ENCODE data around the gene SLC4A8. TPM values are rescaled to one million over a fixed set of nuclear protein-coding genes. Genes with fewer than 3 reads are reported as not detected.
A peak's percentile ranks its signal among the peaks of the same experiment; 100 is the strongest.

The SLC4A8 gene
- total RNA-seq, 1 donor from 2014 or later = 8.3 TPM

DNA sequence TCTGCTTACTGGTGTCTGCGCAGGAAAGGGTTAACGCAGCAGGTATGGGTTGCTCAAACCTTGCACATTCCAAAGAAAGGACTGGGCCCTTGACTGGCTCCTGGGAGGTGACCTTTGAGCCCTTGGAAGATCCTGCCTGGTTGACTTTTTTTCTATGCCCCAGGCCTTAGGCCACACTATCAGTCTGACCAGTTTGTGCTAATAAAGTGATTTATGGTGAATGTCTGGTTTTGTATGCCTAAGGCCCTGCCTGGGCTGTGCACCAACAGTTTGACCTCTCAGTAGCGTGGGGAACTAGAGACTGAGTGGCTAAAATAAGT lies 105.0 kb downstream of the SLC4A8 start:
- ATAC-seq = no peak
- Histone ChIP-seq H3K4me3 (no peak overlapping the region), H3K9me3 (no peaks in the 10 kb centered on the region), H3K36me3 (no peaks in the 10 kb centered on the region), H3K27ac (no peak overlapping the region), H3K4me1 (no peaks in the 10 kb centered on the region), H3K27me3 (ENCODE audit: low read depth) (peaks cover 3% of the 10 kb centered on the region)
- no peak for DNase-seq
- no peak for TF ChIP-seq CTCF (IDR thresholded peaks at IDR 0.05)
- intact Hi-C loops (cut with DNase I) = no loop called here

- Histone ChIP-seq H3K27ac (no peak overlapping the region), H3K4me1 (no peaks in the 10 kb centered on the region), H3K4me3 (no peak overlapping the region), H3K9me3 (no peaks in the 10 kb centered on the region), H3K36me3 (no peaks in the 10 kb centered on the region), H3K27me3 (ENCODE audit: low read depth) (peaks cover 3% of the 10 kb centered on the region)
- DNase-seq = no peak
- TF ChIP-seq CTCF (IDR thresholded peaks at IDR 0.05) = no peak
- intact Hi-C loops (cut with DNase I) = loop anchor here (5.0 kb wide), 1 partner anchor 108 kb away; the partner anchor contains the start of gene SLC4A8
- no peak for ATAC-seq
Measured at GRCh38 chr12:51530208-51530607, 105.6 kb downstream of the SLC4A8 start.

- no peak for TF ChIP-seq CTCF (IDR thresholded peaks at IDR 0.05)
- no peaks in the 10 kb centered on the region for H3K4me1 ChIP-seq
- no peaks in the 10 kb centered on the region for H3K36me3 ChIP-seq
- H3K27me3 ChIP-seq (ENCODE audit: low read depth) = peaks cover 11% of the 10 kb centered on the region
- no peaks in the 10 kb centered on the region for H3K9me3 ChIP-seq
- DNase-seq = no peak
- ATAC-seq = peak in 1 of 2 donors; percentile 26
- H3K27ac ChIP-seq = no peak overlapping the region
- H3K4me3 ChIP-seq = no peak overlapping the region
- intact Hi-C loops (cut with DNase I) = loop anchor here (5.0 kb wide), 1 partner anchor 109 kb away; the partner anchor contains the start of gene SLC4A8
Measured at GRCh38 chr12:51531284-51531977, 106.8 kb downstream of the SLC4A8 start.

DNA sequence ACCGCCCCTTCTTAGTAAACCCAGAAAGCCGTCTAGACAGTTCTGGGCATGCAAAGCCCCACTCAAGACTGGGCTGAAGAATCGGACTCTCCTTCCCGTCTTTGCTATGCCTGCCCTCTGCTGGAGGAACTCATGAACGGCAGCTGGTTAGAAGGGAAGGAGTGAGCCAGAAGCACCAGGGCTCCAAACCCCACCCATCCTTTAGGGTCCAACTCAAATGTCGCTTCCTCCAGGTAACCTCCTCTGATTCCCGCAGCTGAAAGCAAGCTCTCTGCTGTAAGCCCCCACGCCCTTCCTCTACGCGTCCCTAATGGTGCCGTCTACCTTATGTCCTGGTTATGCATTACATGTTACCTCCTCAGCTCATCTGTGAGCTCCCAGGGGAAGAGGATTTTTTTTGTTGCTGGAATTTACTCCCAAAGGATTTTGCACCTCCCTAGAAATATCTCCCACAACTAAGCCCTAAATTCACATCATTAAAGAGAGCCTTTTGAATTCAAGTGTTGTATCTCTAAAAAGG lies 107.4 kb downstream of the SLC4A8 start:
- H3K4me3 ChIP-seq = no peak overlapping the region
- ATAC-seq = peak; percentile 92
- H3K4me1 ChIP-seq = no peaks in the 10 kb centered on the region
- H3K36me3 ChIP-seq = no peaks in the 10 kb centered on the region
- H3K9me3 ChIP-seq = no peaks in the 10 kb centered on the region
- no peak overlapping the region for H3K27ac ChIP-seq
- peak; percentile 89 for TF ChIP-seq CTCF (IDR thresholded peaks at IDR 0.05)
- DNase-seq = peak; percentile 72
- intact Hi-C loops (cut with DNase I) = loop anchor here (5.0 kb wide), 1 partner anchor 110 kb away; the partner anchor contains the start of gene SLC4A8
- peaks cover 15% of the 10 kb centered on the region for H3K27me3 ChIP-seq (ENCODE audit: low read depth)

- H3K4me3 ChIP-seq = no peak overlapping the region
- intact Hi-C loops (cut with DNase I) = loop anchor here (5.0 kb wide), 1 partner anchor 111 kb away; the partner anchor contains the start of gene SLC4A8
- H3K27ac ChIP-seq = no peak overlapping the region
- H3K4me1 ChIP-seq = no peaks in the 10 kb centered on the region
- no peak for TF ChIP-seq CTCF (IDR thresholded peaks at IDR 0.05)
- H3K9me3 ChIP-seq = no peaks in the 10 kb centered on the region
- DNase-seq (no peak), ATAC-seq (no peak)
- no peaks in the 10 kb centered on the region for H3K36me3 ChIP-seq
- H3K27me3 ChIP-seq (ENCODE audit: low read depth) = peaks cover 20% of the 10 kb centered on the region
Measured at GRCh38 chr12:51533799-51534198, 109.2 kb downstream of the SLC4A8 start.

Measured in lower lobe of right lung (tissue), 2 donors.